HEK293T (cell line): ENCODE measurements around the gene FTO.

ENCODE experiments used
- CTCF ChIA-PET: fragments of 350-600 bp; formaldehyde crosslinking; extraction: SDS; loops from one replicate; lab custom pipeline; 2021; ENCODE audit warnings: antibody characterized with exemption, inconsistent platforms; lab: Yijun Ruan, JAX
- POLR2A ChIA-PET: fragments of 350-600 bp; formaldehyde crosslinking; extraction: SDS; loops from one replicate; lab custom pipeline; 2020; ENCODE audit warnings: antibody characterized with exemption, inconsistent platforms; lab: Yijun Ruan, JAX
- DNase-seq: peaks from one replicate; pipeline ENCODE4 v3.0.0; 2012; ENCODE audit warnings: mixed read lengths; ENCODE audit errors: extremely low spot score
- ARNT ChIP-seq: fragments of 450-650 bp; IDR thresholded peaks from 2 replicates; pipeline ENCODE4 v1.6.1; 2017; ENCODE audit warnings: mild to moderate bottlenecking
- BHLHE40 ChIP-seq: fragments of 450-650 bp; IDR thresholded peaks from 2 replicates; pipeline ENCODE4 v1.6.1; 2016; ENCODE audit warnings: mild to moderate bottlenecking, moderate library complexity, borderline replicate concordance
- CTBP1 ChIP-seq: fragments of 450-650 bp; IDR thresholded peaks from 2 replicates; pipeline ENCODE4 v1.6.1; 2016; ENCODE audit warnings: borderline replicate concordance
- ELF4 ChIP-seq: fragments of 450-650 bp; IDR thresholded peaks from 2 replicates; pipeline ENCODE4 v1.6.1; 2017; ENCODE audit warnings: antibody characterized with exemption
- FOXA1 ChIP-seq: fragments of 450-650 bp; IDR thresholded peaks from 2 replicates; pipeline ENCODE4 v1.6.1; 2016; ENCODE audit warnings: mild to moderate bottlenecking
- FOXK2 ChIP-seq: fragments of 450-650 bp; IDR thresholded peaks from 2 replicates; pipeline ENCODE4 v1.6.1; 2016; ENCODE audit warnings: mild to moderate bottlenecking
- FOXM1 ChIP-seq: fragments of 450-650 bp; IDR thresholded peaks from 2 replicates; pipeline ENCODE4 v1.6.1; 2017; ENCODE audit warnings: mild to moderate bottlenecking, borderline replicate concordance
- HDGF ChIP-seq: fragments of 450-650 bp; IDR thresholded peaks from 2 replicates; pipeline ENCODE4 v1.6.1; 2017; ENCODE audit warnings: antibody characterized with exemption, borderline replicate concordance
- L3MBTL2 ChIP-seq: fragments of 450-650 bp; conservative IDR thresholded peaks from 2 replicates; pipeline ENCODE4 v1.6.1; 2016; ENCODE audit warnings: mild to moderate bottlenecking
- LEF1 ChIP-seq: fragments of 450-650 bp; IDR thresholded peaks from 2 replicates; pipeline ENCODE4 v1.6.1; 2017; ENCODE audit warnings: mild to moderate bottlenecking, borderline replicate concordance
- NFRKB ChIP-seq: fragments of 450-650 bp; IDR thresholded peaks from 2 replicates; pipeline ENCODE4 v1.6.1; 2016; ENCODE audit warnings: mild to moderate bottlenecking, moderate library complexity
- PKNOX1 ChIP-seq: fragments of 450-650 bp; IDR thresholded peaks from 2 replicates; pipeline ENCODE4 v1.6.1; 2016
- SP1 ChIP-seq: fragments of 450-650 bp; IDR thresholded peaks from 2 replicates; pipeline ENCODE4 v1.6.1; 2017
- SUZ12 ChIP-seq: fragments of 450-650 bp; IDR thresholded peaks from 2 replicates; pipeline ENCODE4 v1.6.1; 2016; ENCODE audit warnings: mild to moderate bottlenecking
- TARDBP ChIP-seq: fragments of 450-650 bp; IDR thresholded peaks from 2 replicates; pipeline ENCODE4 v1.6.1; 2016
- ZNF384 ChIP-seq: fragments of 450-650 bp; IDR thresholded peaks from 2 replicates; pipeline ENCODE4 v1.6.1; 2016

Gene FTO

GRCh38 chr16:53714205-53715022 lies 10.5 kb downstream of the FTO start:
- ChIA-PET POLR2A (no interaction called here), CTCF (interaction anchor here (0.6 to 1.8 kb wide), 2 partner anchors 29 to 1566 kb away, joined by 3 to 8 read pairs; no protein-coding TSS in a partner anchor)
- no peak for TF ChIP-seq BHLHE40
- TF ChIP-seq ARNT = peak; percentile 83
- no peak for TF ChIP-seq SUZ12
- no peak for TF ChIP-seq ZNF384
- TF ChIP-seq HDGF = no peak
- TF ChIP-seq CTBP1 = peak; percentile 28; the same call in 1 of the 2 replicates
- peak; percentile 43 for DNase-seq

DNA sequence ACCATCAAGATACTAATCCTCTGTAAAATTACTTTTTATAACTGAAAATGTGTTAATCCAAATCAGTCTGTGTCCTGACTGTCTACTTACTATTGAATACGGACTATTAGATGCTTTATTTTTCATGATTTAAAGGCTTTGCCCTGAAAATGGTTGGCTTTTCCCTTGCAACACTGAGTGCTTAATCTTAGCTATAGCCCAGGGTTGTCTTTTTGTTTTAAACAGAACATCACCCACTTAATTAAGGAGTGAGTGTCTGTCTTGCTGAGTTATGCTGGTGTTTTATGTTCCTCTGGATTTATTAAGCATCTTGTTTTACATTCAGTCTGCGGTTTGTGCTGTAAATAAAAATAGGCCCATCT lies 11.0 kb downstream of the FTO start:
- DNase-seq = no peak
- CTCF ChIA-PET = interaction anchor here (0.5 to 1.8 kb wide), 3 partner anchors 28 to 1565 kb away, joined by 3 to 8 read pairs (median 3); no protein-coding TSS in a partner anchor
- POLR2A ChIA-PET = interaction anchor here (1.1 kb wide), 1 partner anchor 11 kb away, joined by 4 read pairs; the partner anchor contains the start of genes FTO and RPGRIP1L
- peak; percentile 30 for TF ChIP-seq PKNOX1
- TF ChIP-seq FOXK2 = no peak
- TF ChIP-seq SP1 = no peak

DNA sequence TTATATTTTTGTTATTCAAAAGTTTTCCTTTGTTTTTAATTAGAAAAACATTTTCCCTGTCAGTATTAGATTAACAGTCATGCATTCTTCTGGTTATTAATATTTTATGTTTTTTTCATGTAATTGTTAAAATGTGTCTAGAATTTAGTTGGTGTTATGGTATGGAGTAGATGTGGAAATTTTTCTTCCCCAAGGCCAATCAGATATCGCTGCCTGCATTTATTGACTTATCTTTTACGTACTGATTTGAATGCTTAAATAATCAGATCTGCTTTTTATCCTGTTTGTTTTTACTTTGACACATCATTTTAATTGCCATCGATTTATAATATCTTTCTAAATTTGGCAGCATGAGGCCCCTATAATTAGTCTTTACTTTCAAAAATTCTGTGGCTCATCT lies 13.6 kb downstream of the FTO start:
- POLR2A ChIA-PET = no interaction called here

GRCh38 chr16:53721017-53721416 lies 17.1 kb downstream of the FTO start:
- POLR2A ChIA-PET = no interaction called here
- no peak for DNase-seq
- TF ChIP-seq ZNF384 (no peak), LEF1 (no peak), PKNOX1 (no peak), TARDBP (no peak), BHLHE40 (no peak), SP1 (no peak), NFRKB (no peak), HDGF (no peak), SUZ12 (no peak), FOXK2 (no peak), ELF4 (no peak), ARNT (no peak), CTBP1 (no peak), FOXM1 (no peak)
- CTCF ChIA-PET = interaction anchor here (0.9 kb wide), 1 partner anchor 22 kb away, joined by 3 read pairs; no protein-coding TSS in a partner anchor

More for the DNA sequence above, 13.6 kb downstream of the FTO start:
- DNase-seq = no peak
- TF ChIP-seq NFRKB = no peak
- no peak for TF ChIP-seq LEF1
- no peak for TF ChIP-seq TARDBP
- no peak for TF ChIP-seq BHLHE40
- no peak for TF ChIP-seq PKNOX1
- no peak for TF ChIP-seq L3MBTL2
- no peak for TF ChIP-seq SUZ12
- TF ChIP-seq CTBP1 = no peak
- TF ChIP-seq FOXA1 = no peak
- TF ChIP-seq ZNF384 = no peak
- TF ChIP-seq HDGF = no peak
- no peak for TF ChIP-seq SP1
- TF ChIP-seq FOXM1 = no peak
- no peak for TF ChIP-seq ARNT
- CTCF ChIA-PET = no interaction called here

GRCh38 chr16:53726625-53727024 lies 22.7 kb downstream of the FTO start:
- ChIA-PET POLR2A (no interaction called here), CTCF (interaction anchor here (1.4 kb wide), 1 partner anchor 17 kb away, joined by 3 read pairs; no protein-coding TSS in a partner anchor)
- no peak for DNase-seq
- TF ChIP-seq FOXM1 (no peak), TARDBP (no peak), LEF1 (no peak), BHLHE40 (no peak), PKNOX1 (no peak), SP1 (no peak), SUZ12 (no peak), L3MBTL2 (no peak), ELF4 (no peak), FOXA1 (no peak), FOXK2 (no peak), ZNF384 (no peak)
